ENCODE results near the gene TYMP. TPM values are rescaled to one million over a fixed set of nuclear protein-coding genes. Genes with fewer than 3 reads are reported as not detected.
"Not testable (repeated sequence)": the region's sequence is repeated elsewhere in the genome, so short reads cannot be mapped to it uniquely, and the experiment has no call there.

TYMP gene
- total RNA-seq, 1 experiment from 2014 or later = 5.9 TPM

- Histone ChIP-seq H3K4me2 (no peak overlapping the region), H3F3A (ENCODE audit: insufficient read depth, low read depth) (peaks cover 30% of the 10 kb centered on the region), H2AFZ (no peak overlapping the region), H3K79me2 (ENCODE audit: low read depth) (peaks cover 23% of the 10 kb centered on the region), H3K9me3 (ENCODE audit: insufficient read depth, low read depth) (no peaks in the 10 kb centered on the region), H3K9me2 (ENCODE audit: insufficient read depth) (no peaks in the 10 kb centered on the region), H3K36me3 (ENCODE audit: low read depth) (peaks cover 26% of the 10 kb centered on the region), H4K20me1 (ENCODE audit: insufficient read depth) (peaks cover 24% of the 10 kb centered on the region), H3K27me3 (ENCODE audit: insufficient read depth, low read depth) (no peaks in the 10 kb centered on the region), H3K27ac (no peak overlapping the region), H3K4me3 (no peak overlapping the region), H3K4me1 (replicated peaks; ENCODE audit: insufficient read depth) (peaks cover 12% of the 10 kb centered on the region)
- no peak for DNase-seq
- ChIA-PET POLR2A (ENCODE audit: unreplicated experiment) (no interaction called here), CTCF (interaction anchor here (0.5 kb wide), 1 partner anchor 23 kb away, joined by 14 read pairs; no protein-coding TSS in a partner anchor)
- TF ChIP-seq CTCF (conservative IDR thresholded peaks at IDR 0.05) (no peak), EZH2 (IDR thresholded peaks at IDR 0.05; ENCODE audit: low read depth) (no peak)
- no TSS peak for BruUV-seq (replicated peaks)
- intact Hi-C loops (cut with micrococcal nuclease; ENCODE audit: unreplicated experiment) = no loop called here
These were observed 8.1 kb downstream of the TYMP start for GRCh38 chr22:50521710-50522109.

GRCh38 chr22:50520826-50521453, 8.9 kb downstream of the TYMP start:
- DNase-seq = no peak
- peaks cover 23% of the 10 kb centered on the region for H3F3A ChIP-seq (ENCODE audit: insufficient read depth, low read depth)
- H3K9me2 ChIP-seq (ENCODE audit: insufficient read depth) = no peaks in the 10 kb centered on the region
- H3K4me1 ChIP-seq (replicated peaks; ENCODE audit: insufficient read depth) = peaks cover 12% of the 10 kb centered on the region
- H3K79me2 ChIP-seq (ENCODE audit: low read depth) = peaks cover 29% of the 10 kb centered on the region
- no peak overlapping the region for H2AFZ ChIP-seq
- ChIA-PET POLR2A (ENCODE audit: unreplicated experiment) (no interaction called here), CTCF (interaction anchor here (0.5 kb wide), 1 partner anchor 22 kb away, joined by 14 read pairs; no protein-coding TSS in a partner anchor)
- H3K36me3 ChIP-seq (ENCODE audit: low read depth) = peaks cover 26% of the 10 kb centered on the region
- H3K27ac ChIP-seq = no peak overlapping the region
- no peak overlapping the region for H3K4me2 ChIP-seq
- BruUV-seq (replicated peaks) = no TSS peak
- intact Hi-C loops (cut with micrococcal nuclease; ENCODE audit: unreplicated experiment) = no loop called here
- TF ChIP-seq EZH2 (IDR thresholded peaks at IDR 0.05; ENCODE audit: low read depth) (no peak), CTCF (conservative IDR thresholded peaks at IDR 0.05) (no peak)
- no peaks in the 10 kb centered on the region for H3K27me3 ChIP-seq (ENCODE audit: insufficient read depth, low read depth)
- H3K9me3 ChIP-seq (ENCODE audit: insufficient read depth, low read depth) = no peaks in the 10 kb centered on the region
- H3K4me3 ChIP-seq = no peak overlapping the region
- H4K20me1 ChIP-seq (ENCODE audit: insufficient read depth) = peaks cover 28% of the 10 kb centered on the region

GRCh38 chr22:50520184-50520583, 9.6 kb downstream of the TYMP start:
- CTCF ChIA-PET; H3K27me3 ChIP-seq (ENCODE audit: insufficient read depth, low read depth); DNase-seq; POLR2A ChIA-PET (ENCODE audit: unreplicated experiment); H3K27ac ChIP-seq; H2AFZ ChIP-seq; BruUV-seq (replicated peaks); intact Hi-C loops (cut with micrococcal nuclease; ENCODE audit: unreplicated experiment); H3K9me2 ChIP-seq (ENCODE audit: insufficient read depth); H3K9me3 ChIP-seq (ENCODE audit: insufficient read depth, low read depth); H3K4me3 ChIP-seq; H3K4me2 ChIP-seq: not testable (repeated sequence)
- Histone ChIP-seq H3K4me1 (replicated peaks; ENCODE audit: insufficient read depth) (peaks cover 12% of the 10 kb centered on the region), H3F3A (ENCODE audit: insufficient read depth, low read depth) (peaks cover 19% of the 10 kb centered on the region), H3K79me2 (ENCODE audit: low read depth) (peaks cover 32% of the 10 kb centered on the region), H3K36me3 (ENCODE audit: low read depth) (peaks cover 26% of the 10 kb centered on the region), H4K20me1 (ENCODE audit: insufficient read depth) (peaks cover 32% of the 10 kb centered on the region)

- H3K36me3 ChIP-seq (ENCODE audit: low read depth) = peaks cover 26% of the 10 kb centered on the region
These were observed 10.7 kb downstream of the TYMP start for GRCh38 chr22:50519151-50519550.

More at GRCh38 chr22:50519151-50519550, 10.7 kb downstream of the TYMP start:
- H3F3A ChIP-seq (ENCODE audit: insufficient read depth, low read depth) = peaks cover 14% of the 10 kb centered on the region; the same call in 1 of the 2 replicates
- H3K9me2 ChIP-seq (ENCODE audit: insufficient read depth) = no peaks in the 10 kb centered on the region
- no peak overlapping the region for H3K4me3 ChIP-seq
- no peak overlapping the region for H3K4me2 ChIP-seq
- no TSS peak for BruUV-seq (replicated peaks)
- no peaks in the 10 kb centered on the region for H3K27me3 ChIP-seq (ENCODE audit: insufficient read depth, low read depth)
- DNase-seq = no peak
- H3K4me1 ChIP-seq (replicated peaks; ENCODE audit: insufficient read depth) = peaks cover 9% of the 10 kb centered on the region
- ChIA-PET POLR2A (ENCODE audit: unreplicated experiment) (no interaction called here), CTCF (no interaction called here)
- no peaks in the 10 kb centered on the region for H3K9me3 ChIP-seq (ENCODE audit: insufficient read depth, low read depth)
- H4K20me1 ChIP-seq (ENCODE audit: insufficient read depth) = peaks cover 34% of the 10 kb centered on the region
- intact Hi-C loops (cut with micrococcal nuclease; ENCODE audit: unreplicated experiment) = no loop called here
- TF ChIP-seq CTCF (conservative IDR thresholded peaks at IDR 0.05) (no peak), EZH2 (IDR thresholded peaks at IDR 0.05; ENCODE audit: low read depth) (no peak)
- no peak overlapping the region for H2AFZ ChIP-seq
- peaks cover 37% of the 10 kb centered on the region for H3K79me2 ChIP-seq (ENCODE audit: low read depth)
- H3K27ac ChIP-seq = no peak overlapping the region
